ENCODE results near the gene RHO. TPM values are rescaled to one million over a fixed set of nuclear protein-coding genes. Genes with fewer than 3 reads are reported as not detected.

Gene RHO
- total RNA-seq, 1 experiment from 2014 or later = not detected

DNA sequence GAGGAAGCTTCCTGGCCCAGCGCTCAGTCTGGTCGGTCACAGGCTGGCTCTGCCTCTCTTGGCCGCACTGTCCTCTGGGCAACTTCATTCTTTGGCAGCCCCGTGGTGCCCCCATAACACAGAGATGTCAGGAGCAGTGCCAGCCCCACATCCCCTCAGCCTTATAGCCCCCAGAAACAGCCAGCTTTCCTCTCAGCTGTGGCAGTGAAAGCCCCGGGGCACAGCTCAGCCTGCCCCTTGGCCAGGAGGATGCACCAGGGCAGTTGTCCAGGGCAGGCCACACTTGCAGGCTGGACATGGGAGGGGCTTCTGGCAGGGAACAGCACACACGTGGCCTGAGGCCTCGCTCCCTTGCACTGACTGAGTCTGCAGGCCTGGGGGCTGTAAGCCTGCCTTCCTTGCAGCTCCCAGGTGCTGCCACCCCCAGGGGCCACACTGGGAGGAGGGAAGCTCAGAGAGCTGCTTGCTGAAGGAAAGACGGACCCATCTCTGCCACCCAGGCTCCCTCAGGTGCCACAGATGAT is 10.3 kb upstream of the RHO start:
- Mint-ChIP-seq H3K27ac (no peak overlapping the region), H3K4me1 (0 out of 2 replicates have a peak, but pooled peaks cover 2% of the 10 kb centered on the region)

DNA sequence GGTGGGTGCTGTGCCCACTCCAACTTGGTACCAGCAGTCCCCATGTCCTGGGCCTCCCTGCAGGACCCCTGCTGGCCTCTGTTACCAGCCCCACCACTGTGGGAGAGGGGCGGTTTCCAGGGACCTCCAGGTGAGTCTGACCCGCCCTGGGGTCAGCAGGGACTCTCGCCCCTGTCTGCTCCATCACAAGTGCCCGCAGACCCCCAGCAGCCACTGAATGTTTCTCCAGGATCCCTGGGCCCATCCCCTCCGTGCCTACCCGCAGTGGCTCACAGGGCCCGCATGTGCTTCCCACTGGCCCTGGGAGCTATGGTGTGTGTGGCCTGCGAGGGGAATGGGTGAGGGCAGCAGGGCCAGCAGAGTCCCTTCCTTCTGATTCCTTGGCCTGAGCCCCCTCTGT is 9.9 kb upstream of the RHO start:
- no peak overlapping the region for H3K4me3 Mint-ChIP-seq
- CTCF ChIA-PET = interaction anchor here (1.0 kb wide), 1 partner anchor 135 kb away, joined by 3 read pairs; no protein-coding TSS in a partner anchor
- no peak for ATAC-seq
- H3K4me1 Mint-ChIP-seq = 0 out of 2 replicates have a peak, but pooled peaks cover 2% of the 10 kb centered on the region
- no peaks in the 10 kb centered on the region; the same call in 1 of the 2 replicates for H3K36me3 Mint-ChIP-seq
- no peaks in the 10 kb centered on the region for H3K27me3 Mint-ChIP-seq (ENCODE audit: low read depth)
- POLR2A ChIA-PET = no interaction called here
- no peak for DNase-seq (ENCODE audit: low spot score)
- H3K27ac Mint-ChIP-seq = no peak overlapping the region
- no peaks in the 10 kb centered on the region for H3K9me3 Mint-ChIP-seq
- TF ChIP-seq IRF1 (CRISPR knock-in tag; IDR thresholded peaks at IDR 0.05) (no peak), ESRRA (CRISPR knock-in tag; IDR thresholded peaks at IDR 0.05; ENCODE audit: borderline replicate concordance) (no peak), CREM (CRISPR knock-in tag; IDR thresholded peaks at IDR 0.05) (no peak), ATF1 (CRISPR knock-in tag; IDR thresholded peaks at IDR 0.05) (no peak), RORB (CRISPR knock-in tag; IDR thresholded peaks at IDR 0.05) (no peak), MAX (CRISPR knock-in tag; IDR thresholded peaks at IDR 0.05) (no peak), ZNF138 (CRISPR knock-in tag; conservative IDR thresholded peaks at IDR 0.05) (no peak), GRHL2 (CRISPR knock-in tag; IDR thresholded peaks at IDR 0.05; ENCODE audit: insufficient replicate concordance, severe bottlenecking) (no peak), NFATC4 (CRISPR knock-in tag; IDR thresholded peaks at IDR 0.05) (no peak)
- TF ChIP-seq, protein P1, sequence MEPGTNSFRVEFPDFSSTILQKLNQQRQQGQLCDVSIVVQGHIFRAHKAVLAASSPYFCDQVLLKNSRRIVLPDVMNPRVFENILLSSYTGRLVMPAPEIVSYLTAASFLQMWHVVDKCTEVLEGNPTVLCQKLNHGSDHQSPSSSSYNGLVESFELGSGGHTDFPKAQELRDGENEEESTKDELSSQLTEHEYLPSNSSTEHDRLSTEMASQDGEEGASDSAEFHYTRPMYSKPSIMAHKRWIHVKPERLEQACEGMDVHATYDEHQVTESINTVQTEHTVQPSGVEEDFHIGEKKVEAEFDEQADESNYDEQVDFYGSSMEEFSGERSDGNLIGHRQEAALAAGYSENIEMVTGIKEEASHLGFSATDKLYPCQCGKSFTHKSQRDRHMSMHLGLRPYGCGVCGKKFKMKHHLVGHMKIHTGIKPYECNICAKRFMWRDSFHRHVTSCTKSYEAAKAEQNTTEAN (CRISPR knock-in tag; IDR thresholded peaks at IDR 0.05) = no peak
- TF ChIP-seq, protein P2, sequence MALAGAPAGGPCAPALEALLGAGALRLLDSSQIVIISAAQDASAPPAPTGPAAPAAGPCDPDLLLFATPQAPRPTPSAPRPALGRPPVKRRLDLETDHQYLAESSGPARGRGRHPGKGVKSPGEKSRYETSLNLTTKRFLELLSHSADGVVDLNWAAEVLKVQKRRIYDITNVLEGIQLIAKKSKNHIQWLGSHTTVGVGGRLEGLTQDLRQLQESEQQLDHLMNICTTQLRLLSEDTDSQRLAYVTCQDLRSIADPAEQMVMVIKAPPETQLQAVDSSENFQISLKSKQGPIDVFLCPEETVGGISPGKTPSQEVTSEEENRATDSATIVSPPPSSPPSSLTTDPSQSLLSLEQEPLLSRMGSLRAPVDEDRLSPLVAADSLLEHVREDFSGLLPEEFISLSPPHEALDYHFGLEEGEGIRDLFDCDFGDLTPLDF (CRISPR knock-in tag; IDR thresholded peaks at IDR 0.05) = no peak
- TF ChIP-seq, protein P3, sequence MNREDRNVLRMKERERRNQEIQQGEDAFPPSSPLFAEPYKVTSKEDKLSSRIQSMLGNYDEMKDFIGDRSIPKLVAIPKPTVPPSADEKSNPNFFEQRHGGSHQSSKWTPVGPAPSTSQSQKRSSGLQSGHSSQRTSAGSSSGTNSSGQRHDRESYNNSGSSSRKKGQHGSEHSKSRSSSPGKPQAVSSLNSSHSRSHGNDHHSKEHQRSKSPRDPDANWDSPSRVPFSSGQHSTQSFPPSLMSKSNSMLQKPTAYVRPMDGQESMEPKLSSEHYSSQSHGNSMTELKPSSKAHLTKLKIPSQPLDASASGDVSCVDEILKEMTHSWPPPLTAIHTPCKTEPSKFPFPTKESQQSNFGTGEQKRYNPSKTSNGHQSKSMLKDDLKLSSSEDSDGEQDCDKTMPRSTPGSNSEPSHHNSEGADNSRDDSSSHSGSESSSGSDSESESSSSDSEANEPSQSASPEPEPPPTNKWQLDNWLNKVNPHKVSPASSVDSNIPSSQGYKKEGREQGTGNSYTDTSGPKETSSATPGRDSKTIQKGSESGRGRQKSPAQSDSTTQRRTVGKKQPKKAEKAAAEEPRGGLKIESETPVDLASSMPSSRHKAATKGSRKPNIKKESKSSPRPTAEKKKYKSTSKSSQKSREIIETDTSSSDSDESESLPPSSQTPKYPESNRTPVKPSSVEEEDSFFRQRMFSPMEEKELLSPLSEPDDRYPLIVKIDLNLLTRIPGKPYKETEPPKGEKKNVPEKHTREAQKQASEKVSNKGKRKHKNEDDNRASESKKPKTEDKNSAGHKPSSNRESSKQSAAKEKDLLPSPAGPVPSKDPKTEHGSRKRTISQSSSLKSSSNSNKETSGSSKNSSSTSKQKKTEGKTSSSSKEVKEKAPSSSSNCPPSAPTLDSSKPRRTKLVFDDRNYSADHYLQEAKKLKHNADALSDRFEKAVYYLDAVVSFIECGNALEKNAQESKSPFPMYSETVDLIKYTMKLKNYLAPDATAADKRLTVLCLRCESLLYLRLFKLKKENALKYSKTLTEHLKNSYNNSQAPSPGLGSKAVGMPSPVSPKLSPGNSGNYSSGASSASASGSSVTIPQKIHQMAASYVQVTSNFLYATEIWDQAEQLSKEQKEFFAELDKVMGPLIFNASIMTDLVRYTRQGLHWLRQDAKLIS (CRISPR knock-in tag; IDR thresholded peaks at IDR 0.05; ENCODE audit: borderline replicate concordance) = no peak
- TF ChIP-seq, protein P4, sequence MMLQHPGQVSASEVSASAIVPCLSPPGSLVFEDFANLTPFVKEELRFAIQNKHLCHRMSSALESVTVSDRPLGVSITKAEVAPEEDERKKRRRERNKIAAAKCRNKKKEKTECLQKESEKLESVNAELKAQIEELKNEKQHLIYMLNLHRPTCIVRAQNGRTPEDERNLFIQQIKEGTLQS (CRISPR knock-in tag; conservative IDR thresholded peaks at IDR 0.05) = no peak

More for the DNA sequence above, 10.3 kb upstream of the RHO start:
- POLR2A ChIA-PET = no interaction called here
- Mint-ChIP-seq H3K27me3 (ENCODE audit: low read depth) (no peaks in the 10 kb centered on the region), H3K9me3 (no peaks in the 10 kb centered on the region), H3K36me3 (no peaks in the 10 kb centered on the region; the same call in 1 of the 2 replicates), H3K4me3 (no peak overlapping the region)
- CTCF ChIA-PET = interaction anchor here (1.0 to 1.2 kb wide), 2 partner anchors 28 to 135 kb away, joined by 3 read pairs; no protein-coding TSS in a partner anchor
- TF ChIP-seq ESRRA (CRISPR knock-in tag; IDR thresholded peaks at IDR 0.05; ENCODE audit: borderline replicate concordance) = no peak
- TF ChIP-seq OVOL2 (CRISPR knock-in tag; IDR thresholded peaks at IDR 0.05; ENCODE audit: borderline replicate concordance) = no peak
- TF ChIP-seq, protein P5, sequence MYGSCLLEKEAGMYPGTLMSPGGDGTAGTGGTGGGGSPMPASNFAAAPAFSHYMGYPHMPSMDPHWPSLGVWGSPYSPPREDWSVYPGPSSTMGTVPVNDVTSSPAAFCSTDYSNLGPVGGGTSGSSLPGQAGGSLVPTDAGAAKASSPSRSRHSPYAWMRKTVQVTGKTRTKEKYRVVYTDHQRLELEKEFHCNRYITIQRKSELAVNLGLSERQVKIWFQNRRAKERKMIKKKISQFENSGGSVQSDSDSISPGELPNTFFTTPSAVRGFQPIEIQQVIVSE (CRISPR knock-in tag; IDR thresholded peaks at IDR 0.05; ENCODE audit: borderline replicate concordance) = no peak
- TF ChIP-seq ZNF423 (CRISPR knock-in tag; IDR thresholded peaks at IDR 0.05) = no peak
- TF ChIP-seq GTF2I (CRISPR knock-in tag; conservative IDR thresholded peaks at IDR 0.05) = no peak
- TF ChIP-seq CREM (CRISPR knock-in tag; IDR thresholded peaks at IDR 0.05) = no peak
- TF ChIP-seq ZNF219 (CRISPR knock-in tag; IDR thresholded peaks at IDR 0.05; ENCODE audit: borderline replicate concordance) = no peak
- no peak for TF ChIP-seq TCF7 (CRISPR knock-in tag; IDR thresholded peaks at IDR 0.05; ENCODE audit: low read depth)
- no peak for TF ChIP-seq ZBTB21 (CRISPR knock-in tag; IDR thresholded peaks at IDR 0.05; ENCODE audit: borderline replicate concordance)
- TF ChIP-seq, protein P6, sequence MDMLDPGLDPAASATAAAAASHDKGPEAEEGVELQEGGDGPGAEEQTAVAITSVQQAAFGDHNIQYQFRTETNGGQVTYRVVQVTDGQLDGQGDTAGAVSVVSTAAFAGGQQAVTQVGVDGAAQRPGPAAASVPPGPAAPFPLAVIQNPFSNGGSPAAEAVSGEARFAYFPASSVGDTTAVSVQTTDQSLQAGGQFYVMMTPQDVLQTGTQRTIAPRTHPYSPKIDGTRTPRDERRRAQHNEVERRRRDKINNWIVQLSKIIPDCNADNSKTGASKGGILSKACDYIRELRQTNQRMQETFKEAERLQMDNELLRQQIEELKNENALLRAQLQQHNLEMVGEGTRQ (CRISPR knock-in tag; IDR thresholded peaks at IDR 0.05) = no peak
- TF ChIP-seq, protein P7, sequence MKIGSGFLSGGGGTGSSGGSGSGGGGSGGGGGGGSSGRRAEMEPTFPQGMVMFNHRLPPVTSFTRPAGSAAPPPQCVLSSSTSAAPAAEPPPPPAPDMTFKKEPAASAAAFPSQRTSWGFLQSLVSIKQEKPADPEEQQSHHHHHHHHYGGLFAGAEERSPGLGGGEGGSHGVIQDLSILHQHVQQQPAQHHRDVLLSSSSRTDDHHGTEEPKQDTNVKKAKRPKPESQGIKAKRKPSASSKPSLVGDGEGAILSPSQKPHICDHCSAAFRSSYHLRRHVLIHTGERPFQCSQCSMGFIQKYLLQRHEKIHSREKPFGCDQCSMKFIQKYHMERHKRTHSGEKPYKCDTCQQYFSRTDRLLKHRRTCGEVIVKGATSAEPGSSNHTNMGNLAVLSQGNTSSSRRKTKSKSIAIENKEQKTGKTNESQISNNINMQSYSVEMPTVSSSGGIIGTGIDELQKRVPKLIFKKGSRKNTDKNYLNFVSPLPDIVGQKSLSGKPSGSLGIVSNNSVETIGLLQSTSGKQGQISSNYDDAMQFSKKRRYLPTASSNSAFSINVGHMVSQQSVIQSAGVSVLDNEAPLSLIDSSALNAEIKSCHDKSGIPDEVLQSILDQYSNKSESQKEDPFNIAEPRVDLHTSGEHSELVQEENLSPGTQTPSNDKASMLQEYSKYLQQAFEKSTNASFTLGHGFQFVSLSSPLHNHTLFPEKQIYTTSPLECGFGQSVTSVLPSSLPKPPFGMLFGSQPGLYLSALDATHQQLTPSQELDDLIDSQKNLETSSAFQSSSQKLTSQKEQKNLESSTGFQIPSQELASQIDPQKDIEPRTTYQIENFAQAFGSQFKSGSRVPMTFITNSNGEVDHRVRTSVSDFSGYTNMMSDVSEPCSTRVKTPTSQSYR (CRISPR knock-in tag; IDR thresholded peaks at IDR 0.05) = no peak
- TF ChIP-seq HMGA2 (CRISPR knock-in tag; IDR thresholded peaks at IDR 0.05) = no peak
- no peak for ATAC-seq
- no peak for DNase-seq (ENCODE audit: low spot score)

Measured in WTC11 (cell line).